Left lung (tissue), 10 donors: ENCODE measurements around the gene TMEFF1. TPM values are rescaled to one million over a fixed set of nuclear protein-coding genes. Genes with fewer than 3 reads are reported as not detected.

Experiments
- ATAC-seq: fragments of 200-7000 bp; cut with Tn5 transposase; one replicate; pipeline ENCODE4 v1.9.1; 2020; ENCODE audit warnings: moderate library complexity
- DNase-seq, 4 donors: peaks; one replicate each; pipeline ENCODE4 v3.0.0-alpha.2; 2013 to 2020
- H3K27ac ChIP-seq, 2 donors: fragments of 200-600 bp; sonication (generic) in 1 of 2; one replicate each; pipeline versions ENCODE4 v1.5.0 to v1.8.0; 2020 to 2021
- H3K27me3 ChIP-seq, 2 donors: fragments of 200-600 bp; sonication (generic) in 1 of 2; one replicate each; pipeline versions ENCODE4 v1.5.0 to v1.8.0; 2020 to 2021
- H3K36me3 ChIP-seq, 2 donors: fragments of 200-600 bp; sonication (generic) in 1 of 2; one replicate each; pipeline versions ENCODE4 v1.5.0 to v1.8.0; 2020 to 2021
- H3K4me1 ChIP-seq, 2 donors: fragments of 200-600 bp; one replicate each; pipeline ENCODE4 v1.8.0; 2021
- H3K4me3 ChIP-seq, 2 donors: fragments of 200-600 bp; sonication (generic) in 1 of 2; one replicate each; pipeline versions ENCODE4 v1.5.0 to v1.8.0; 2020 to 2021; ENCODE audit warnings: mild to moderate bottlenecking in 1 of 2
- H3K9me3 ChIP-seq, 2 donors: fragments of 200-600 bp; sonication (generic) in 1 of 2; one replicate each; pipeline versions ENCODE4 v1.5.0 to v1.8.0; 2020 to 2021
- intact Hi-C, 2 donors: fragments of 100-400 bp; cut with DNase I; formaldehyde crosslinking; loops; one replicate each; pipeline versions ENCODE4 v1.11.2 to v1.14.2; 2022
- polyA plus RNA-seq, 6 donors: library from polyadenylated mRNA; unstranded; fragments of 120-200 nt; gene quantifications; one replicate each; pipeline ENCODE4 v1.2.1, GENCODE V29; 2013; ENCODE audit not compliant: insufficient read length in 6 of 6
- total RNA-seq, 2 donors: library from RNA; stranded (reverse); fragmentation: NEBNext Ultra II Directional; extraction: Animal tissue kit (Norgen Biotek cat#: 25700); gene quantifications; one replicate each; pipeline ENCODE4 v1.2.1, GENCODE V29; 2021
- TF ChIP-seq, protein P1 (sequence below), 2 donors: fragments of 200-600 bp; sonication (generic) in 1 of 2; IDR thresholded peaks; one replicate each; pipeline versions ENCODE4 v1.5.0 to v1.8.0; 2021; ENCODE audit warnings: antibody characterized with exemption in 2 of 2
- donor health status: DM: no; HTN: yes; CAD: no.
- donor health status: DM: no; HTN: no; CAD: no.

The TMEFF1 gene
- total and polyA plus RNA-seq, 8 donors: 0.58 to 4.4 (median 2.6) TPM; not detected in 1

DNA sequence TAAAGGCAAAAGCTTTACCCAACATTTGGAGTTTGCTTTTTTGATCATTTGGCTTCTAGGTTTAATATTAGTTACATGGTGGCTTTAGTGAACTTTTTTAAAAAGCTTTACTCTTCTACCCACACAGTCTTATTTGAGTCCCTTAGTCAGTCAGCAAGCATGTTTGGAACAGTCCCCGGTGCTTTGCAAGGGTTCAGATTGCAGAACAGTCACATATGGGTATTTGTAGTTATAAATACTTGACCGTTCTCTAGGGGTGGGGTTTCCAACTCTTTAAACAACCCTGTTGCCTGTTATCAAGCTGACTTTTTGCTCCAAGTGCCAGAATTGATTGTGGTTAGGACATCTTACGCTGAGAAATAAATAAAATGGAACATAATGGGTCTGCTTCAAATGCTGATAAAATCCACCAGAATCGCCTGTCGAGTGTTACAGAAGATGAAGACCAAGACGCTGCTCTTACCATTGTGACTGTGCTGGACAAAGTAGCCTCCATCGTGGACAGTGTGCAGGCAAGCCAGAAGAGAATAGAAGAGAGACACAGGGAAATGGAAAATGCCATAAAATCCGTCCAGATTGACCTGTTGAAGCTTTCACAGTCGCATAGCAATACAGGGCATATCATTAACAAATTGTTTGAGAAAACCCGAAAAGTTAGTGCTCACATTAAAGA is 105.0 kb downstream of the TMEFF1 start, which contains the start of gene CAVIN4:
TSS of gene CAVIN4 (plus strand) at position 304 of the 673 bp plus-strand sequence. CDS start at position 369, 65 bp downstream.
- TF ChIP-seq, protein P1, sequence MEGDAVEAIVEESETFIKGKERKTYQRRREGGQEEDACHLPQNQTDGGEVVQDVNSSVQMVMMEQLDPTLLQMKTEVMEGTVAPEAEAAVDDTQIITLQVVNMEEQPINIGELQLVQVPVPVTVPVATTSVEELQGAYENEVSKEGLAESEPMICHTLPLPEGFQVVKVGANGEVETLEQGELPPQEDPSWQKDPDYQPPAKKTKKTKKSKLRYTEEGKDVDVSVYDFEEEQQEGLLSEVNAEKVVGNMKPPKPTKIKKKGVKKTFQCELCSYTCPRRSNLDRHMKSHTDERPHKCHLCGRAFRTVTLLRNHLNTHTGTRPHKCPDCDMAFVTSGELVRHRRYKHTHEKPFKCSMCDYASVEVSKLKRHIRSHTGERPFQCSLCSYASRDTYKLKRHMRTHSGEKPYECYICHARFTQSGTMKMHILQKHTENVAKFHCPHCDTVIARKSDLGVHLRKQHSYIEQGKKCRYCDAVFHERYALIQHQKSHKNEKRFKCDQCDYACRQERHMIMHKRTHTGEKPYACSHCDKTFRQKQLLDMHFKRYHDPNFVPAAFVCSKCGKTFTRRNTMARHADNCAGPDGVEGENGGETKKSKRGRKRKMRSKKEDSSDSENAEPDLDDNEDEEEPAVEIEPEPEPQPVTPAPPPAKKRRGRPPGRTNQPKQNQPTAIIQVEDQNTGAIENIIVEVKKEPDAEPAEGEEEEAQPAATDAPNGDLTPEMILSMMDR (IDR thresholded peaks at IDR 0.05): no peak
- ATAC-seq: no peak

DNA sequence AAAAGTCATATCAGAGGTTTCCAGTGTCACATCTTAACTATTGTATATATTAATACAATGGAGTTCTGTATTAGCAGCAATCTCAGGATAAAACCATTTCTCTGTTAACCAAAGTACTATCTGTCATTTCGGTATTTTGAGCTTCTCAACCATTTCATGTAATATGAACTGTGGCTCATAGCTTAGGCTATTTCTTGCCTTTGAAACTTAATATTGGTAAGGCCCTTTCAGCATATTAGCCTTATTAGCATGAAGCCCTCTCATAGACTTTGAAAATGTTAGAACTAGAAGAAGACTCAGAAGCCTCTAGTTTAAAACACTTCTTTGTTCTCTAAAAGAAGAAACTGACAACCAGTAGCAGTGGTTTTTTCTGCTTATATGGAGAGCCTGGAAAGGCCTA is 105.7 kb downstream of the TMEFF1 start:
- Histone ChIP-seq H3K9me3 (no peaks in the 10 kb centered on the region), H3K4me3 (no peak overlapping the region), H3K27ac (no peak overlapping the region), H3K4me1 (no peaks in the 10 kb centered on the region), H3K27me3 (no peaks in the 10 kb centered on the region), H3K36me3 (no peaks in the 10 kb centered on the region)
- intact Hi-C loops: no loop called here
- ATAC-seq: no peak
- no peak for DNase-seq
- TF ChIP-seq, protein P1 (IDR thresholded peaks at IDR 0.05): no peak

More for the DNA sequence above, 105.0 kb downstream of the TMEFF1 start, which contains the start of gene CAVIN4:
- intact Hi-C loops: no loop called here
- H3K36me3 ChIP-seq: no peaks in the 10 kb centered on the region
- no peaks in the 10 kb centered on the region for H3K9me3 ChIP-seq
- H3K27ac ChIP-seq: no peak within 1 kb of the TSS
- no peaks in the 10 kb centered on the region for H3K4me1 ChIP-seq
- H3K4me3 ChIP-seq: no peak within 1 kb of the TSS
- H3K27me3 ChIP-seq: no peaks in the 10 kb centered on the region
- no peak for DNase-seq

DNA sequence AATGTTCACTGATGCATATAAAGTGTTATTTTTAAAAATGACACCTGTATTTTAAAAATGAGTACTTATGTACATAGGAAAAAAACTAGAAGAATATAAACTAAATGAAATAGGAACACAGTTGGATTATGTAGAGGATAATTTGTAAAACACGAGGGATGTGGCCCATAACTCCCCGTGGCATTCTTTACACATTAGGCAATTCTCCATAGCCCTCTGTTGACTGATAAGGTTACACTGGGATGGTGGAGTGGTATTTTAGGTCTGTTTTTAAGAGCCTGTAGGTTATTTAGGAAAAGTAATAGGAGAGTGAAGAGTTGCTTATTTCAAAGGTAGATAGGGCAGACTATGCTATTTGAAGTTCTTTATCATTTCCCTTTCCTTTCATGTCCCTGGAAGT is 106.7 kb downstream of the TMEFF1 start:
- H3K27ac ChIP-seq: no peak overlapping the region
- H3K4me1 ChIP-seq: no peaks in the 10 kb centered on the region
- H3K36me3 ChIP-seq: no peaks in the 10 kb centered on the region
- intact Hi-C loops: no loop called here
- DNase-seq (no peak), ATAC-seq (no peak)
- TF ChIP-seq, protein P1 (IDR thresholded peaks at IDR 0.05): no peak
- no peaks in the 10 kb centered on the region for H3K9me3 ChIP-seq
- no peak overlapping the region for H3K4me3 ChIP-seq
- no peaks in the 10 kb centered on the region for H3K27me3 ChIP-seq

DNA sequence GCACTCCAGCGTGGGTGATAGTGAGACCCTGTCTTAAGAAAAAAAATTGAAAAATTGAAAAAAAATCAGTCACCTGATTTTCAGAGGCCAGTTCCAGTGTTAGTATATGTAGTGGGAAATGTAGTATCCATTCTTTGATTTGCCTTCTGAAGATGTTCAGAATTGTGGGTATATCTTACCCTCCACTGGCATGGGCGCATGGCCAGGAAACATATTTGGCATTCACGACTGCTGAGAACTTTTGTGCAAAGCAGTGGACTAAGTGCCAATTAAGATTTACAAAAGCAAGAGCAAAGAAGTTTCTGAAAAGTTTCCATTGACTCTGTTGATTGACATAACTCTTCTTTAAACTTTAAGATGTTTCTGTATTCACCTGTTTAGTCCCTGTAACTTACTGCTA is 107.3 kb downstream of the TMEFF1 start:
- no peaks in the 10 kb centered on the region for H3K36me3 ChIP-seq
- no peak overlapping the region for H3K27ac ChIP-seq
- DNase-seq: no peak
- intact Hi-C loops: no loop called here
- H3K4me1 ChIP-seq: no peaks in the 10 kb centered on the region
- no peak for ATAC-seq
- no peaks in the 10 kb centered on the region for H3K9me3 ChIP-seq
- no peak overlapping the region for H3K4me3 ChIP-seq
- H3K27me3 ChIP-seq: no peaks in the 10 kb centered on the region
- TF ChIP-seq, protein P1 (IDR thresholded peaks at IDR 0.05): no peak

DNA sequence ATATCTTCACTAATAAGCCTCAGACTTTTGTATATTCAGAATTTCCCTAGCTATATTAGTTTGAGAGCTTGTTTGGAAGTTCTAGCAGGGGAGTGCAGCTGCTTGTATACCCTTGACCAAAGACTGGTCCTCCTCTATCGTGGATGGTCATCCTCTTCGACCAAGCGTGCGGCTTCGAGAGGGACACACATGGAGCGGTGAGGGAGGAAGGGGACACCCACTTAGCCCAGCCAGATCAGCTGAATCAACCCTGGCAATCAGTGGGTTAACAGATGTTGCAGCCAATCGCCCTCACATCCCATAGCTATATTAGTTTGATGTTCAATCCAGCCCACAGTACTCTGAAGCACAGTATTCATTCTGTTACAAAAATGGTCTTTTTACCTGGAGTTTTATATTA is 108.1 kb downstream of the TMEFF1 start:
- no peak overlapping the region for H3K27ac ChIP-seq
- no peak for DNase-seq
- no peak overlapping the region for H3K4me3 ChIP-seq
- no peaks in the 10 kb centered on the region for H3K27me3 ChIP-seq
- intact Hi-C loops: no loop called here
- H3K4me1 ChIP-seq: no peaks in the 10 kb centered on the region
- no peaks in the 10 kb centered on the region for H3K36me3 ChIP-seq
- TF ChIP-seq, protein P1 (IDR thresholded peaks at IDR 0.05): no peak
- no peak for ATAC-seq
- H3K9me3 ChIP-seq: no peaks in the 10 kb centered on the region
